CD4-positive, alpha-beta memory T cell (primary cell): Measurements from ENCODE around the gene EPHA3. TPM values are rescaled to one million over a fixed set of nuclear protein-coding genes. Genes with fewer than 3 reads are reported as not detected.

ENCODE experiments used
- CTCF ChIA-PET: fragments of 350-600 bp; sonication (Branson Sonifier 250); formaldehyde crosslinking; loops from one replicate; lab custom pipeline; 2021; ENCODE audit warnings: inconsistent platforms; ENCODE audit not compliant: partially characterized antibody; lab: Charles Lee
- POLR2A ChIA-PET: fragments of 350-600 bp; sonication (Branson Sonifier 250); formaldehyde crosslinking; loops from one replicate; lab custom pipeline; 2021; ENCODE audit not compliant: partially characterized antibody; lab: Charles Lee
- DNase-seq, 5 donors: peaks; one replicate each; pipeline versions ENCODE4 v3.0.0 to v3.0.0-alpha.2; 2020 to 2022; ENCODE audit warnings: mixed read lengths in 1 of 5
- H3K27ac ChIP-seq: one replicate; pipeline ENCODE4 v1.7.0; 2013; ENCODE audit warnings: low read depth, low read length
- H3K27me3 ChIP-seq: 2 replicates; pipeline ENCODE4 v1.7.0; 2013; ENCODE audit warnings: mild to moderate bottlenecking, low read length, moderate library complexity; ENCODE audit not compliant: insufficient read depth
- H3K36me3 ChIP-seq: 2 replicates; pipeline ENCODE4 v1.7.0; 2013; ENCODE audit warnings: mild to moderate bottlenecking, low read length, moderate library complexity; ENCODE audit not compliant: insufficient read depth
- H3K4me1 ChIP-seq: 2 replicates; pipeline ENCODE4 v1.7.0; 2013; ENCODE audit warnings: mild to moderate bottlenecking, low read length, moderate library complexity; ENCODE audit not compliant: insufficient read depth
- H3K4me3 ChIP-seq, 2 donors: one replicate each; pipeline ENCODE4 v1.7.0; 2013; ENCODE audit warnings: low read length in 2 of 2, mild to moderate bottlenecking in 1 of 2
- H3K9me3 ChIP-seq, 2 donors: one replicate each; pipeline ENCODE4 v1.7.0; 2013; ENCODE audit warnings: low read length in 2 of 2, control low read depth in 1 of 2; ENCODE audit not compliant: control insufficient read depth in 1 of 2
- H3K27ac Mint-ChIP-seq, 7 donors: one replicate each; pipeline ENCODE4 v1.8.0; 2020 to 2021; ENCODE audit warnings: mixed read lengths in 7 of 7, mild to moderate bottlenecking in 6 of 7, inconsistent platforms in 3 of 7, moderate library complexity in 3 of 7
- H3K27me3 Mint-ChIP-seq, 2 donors: one replicate each; pipeline ENCODE4 v1.8.0; 2020 to 2021; ENCODE audit warnings: mixed read lengths in 2 of 2
- H3K36me3 Mint-ChIP-seq, 2 donors: one replicate each; pipeline ENCODE4 v1.8.0; 2020 to 2021; ENCODE audit warnings: mixed read lengths in 2 of 2, inconsistent platforms in 1 of 2, mild to moderate bottlenecking in 1 of 2
- H3K4me1 Mint-ChIP-seq, 4 donors: one replicate each; pipeline ENCODE4 v1.8.0; 2020 to 2021; ENCODE audit warnings: mixed read lengths in 4 of 4, mild to moderate bottlenecking in 1 of 4
- H3K4me3 Mint-ChIP-seq, 8 donors: one replicate each; pipeline ENCODE4 v1.8.0; 2020 to 2021; ENCODE audit warnings: mixed read lengths in 8 of 8, mild to moderate bottlenecking in 7 of 8, moderate library complexity in 6 of 8, inconsistent platforms in 3 of 8
- H3K9me3 Mint-ChIP-seq, 8 donors: one replicate each; pipeline ENCODE4 v1.8.0; 2020 to 2021; ENCODE audit warnings: mixed read lengths in 8 of 8, mild to moderate bottlenecking in 5 of 8, inconsistent platforms in 3 of 8, moderate library complexity in 1 of 8
- intact Hi-C: fragments of 100-400 bp; cut with micrococcal nuclease; formaldehyde crosslinking; loops from one replicate; pipeline ENCODE4 v1.15.1; 2023
- polyA plus RNA-seq, 2 donors: library from polyadenylated mRNA; unstranded; fragments of 300-500 nt; fragmentation: Illumina TruSeq; gene quantifications; one replicate each; pipeline ENCODE4 v1.2.3, GENCODE V29; 2021
- total RNA-seq, 2 experiments: library from RNA; stranded (reverse); gene quantifications; one replicate each; pipeline ENCODE4 v1.2.3, GENCODE V29; 2021

The EPHA3 gene
- total and polyA plus RNA-seq, 4 experiments from 2014 or later: not detected

- CTCF ChIA-PET: no interaction called here
- DNase-seq: no peak
- H3K9me3 Mint-ChIP-seq: peaks cover 0 to 16% (median 7%) of the 10 kb centered on the region in 8 donors
- no peaks in the 10 kb centered on the region for H3K27me3 Mint-ChIP-seq
- no peak overlapping the region for H3K27ac Mint-ChIP-seq
- no peaks in the 10 kb centered on the region for H3K36me3 Mint-ChIP-seq
- Histone ChIP-seq H3K4me3 (no peak overlapping the region), H3K9me3 (no peaks in the 10 kb centered on the region), H3K27me3 (no peaks in the 10 kb centered on the region), H3K27ac (no peak overlapping the region), H3K4me1 (no peaks in the 10 kb centered on the region), H3K36me3 (no peaks in the 10 kb centered on the region)
- H3K4me3 Mint-ChIP-seq: no peak overlapping the region
- intact Hi-C loops: no loop called here
- no peaks in the 10 kb centered on the region for H3K4me1 Mint-ChIP-seq
- POLR2A ChIA-PET: no interaction called here
Observed at GRCh38 chr3:89264037-89264560, 156.7 kb downstream of the EPHA3 start.

GRCh38 chr3:89266074-89266473 lies 158.7 kb downstream of the EPHA3 start:
- H3K4me3 ChIP-seq: no peak overlapping the region
- Mint-ChIP-seq H3K4me1 (no peaks in the 10 kb centered on the region), H3K27ac (no peak overlapping the region), H3K4me3 (no peak overlapping the region), H3K27me3 (no peaks in the 10 kb centered on the region), H3K36me3 (no peaks in the 10 kb centered on the region), H3K9me3 (peaks cover 0 to 11% (median 6%) of the 10 kb centered on the region in 8 donors)
- POLR2A ChIA-PET: no interaction called here
- no peak overlapping the region for H3K27ac ChIP-seq
- no peaks in the 10 kb centered on the region for H3K9me3 ChIP-seq
- no peak for DNase-seq
- no peaks in the 10 kb centered on the region for H3K4me1 ChIP-seq
- CTCF ChIA-PET: no interaction called here
- no peaks in the 10 kb centered on the region for H3K27me3 ChIP-seq
- intact Hi-C loops: no loop called here
- no peaks in the 10 kb centered on the region for H3K36me3 ChIP-seq

- ChIA-PET POLR2A (no interaction called here), CTCF (no interaction called here)
- no peak overlapping the region for H3K4me3 Mint-ChIP-seq
- intact Hi-C loops: no loop called here
- Histone ChIP-seq H3K36me3 (no peaks in the 10 kb centered on the region), H3K4me1 (no peaks in the 10 kb centered on the region), H3K9me3 (no peaks in the 10 kb centered on the region), H3K27ac (no peak overlapping the region), H3K4me3 (no peak overlapping the region), H3K27me3 (no peaks in the 10 kb centered on the region)
- H3K27ac Mint-ChIP-seq: no peak overlapping the region
- H3K36me3 Mint-ChIP-seq: no peaks in the 10 kb centered on the region
- DNase-seq: no peak
- no peaks in the 10 kb centered on the region for H3K27me3 Mint-ChIP-seq
- peaks cover 0 to 9% (median 4%) of the 10 kb centered on the region in 8 donors for H3K9me3 Mint-ChIP-seq
- H3K4me1 Mint-ChIP-seq: no peaks in the 10 kb centered on the region
Observed at GRCh38 chr3:89268059-89268458, 160.6 kb downstream of the EPHA3 start.

- H3K9me3 ChIP-seq: no peaks in the 10 kb centered on the region
- H3K27ac ChIP-seq: no peak overlapping the region
- peaks cover 0 to 2% (median under 1%) of the 10 kb centered on the region in 8 donors for H3K9me3 Mint-ChIP-seq
- H3K4me1 ChIP-seq: no peaks in the 10 kb centered on the region
- H3K27me3 ChIP-seq: no peaks in the 10 kb centered on the region
- CTCF ChIA-PET: no interaction called here
- no peak overlapping the region for H3K27ac Mint-ChIP-seq
- intact Hi-C loops: no loop called here
- DNase-seq: no peak
- H3K27me3 Mint-ChIP-seq: no peaks in the 10 kb centered on the region
- POLR2A ChIA-PET: no interaction called here
- no peaks in the 10 kb centered on the region for H3K36me3 Mint-ChIP-seq
- H3K4me1 Mint-ChIP-seq: no peaks in the 10 kb centered on the region
- H3K4me3 Mint-ChIP-seq: no peak overlapping the region
- H3K36me3 ChIP-seq: no peaks in the 10 kb centered on the region
- H3K4me3 ChIP-seq: no peak overlapping the region
Observed at GRCh38 chr3:89270201-89270600, 162.8 kb downstream of the EPHA3 start.

GRCh38 chr3:89275001-89275400 lies 167.6 kb downstream of the EPHA3 start:
- intact Hi-C loops: no loop called here
- Histone ChIP-seq H3K27me3 (no peaks in the 10 kb centered on the region), H3K4me3 (no peak overlapping the region), H3K36me3 (no peaks in the 10 kb centered on the region), H3K27ac (no peak overlapping the region), H3K9me3 (no peaks in the 10 kb centered on the region), H3K4me1 (no peaks in the 10 kb centered on the region)
- Mint-ChIP-seq H3K27me3 (no peaks in the 10 kb centered on the region), H3K27ac (no peak overlapping the region), H3K36me3 (no peaks in the 10 kb centered on the region), H3K9me3 (peaks cover 0 to 9% (median 2%) of the 10 kb centered on the region in 8 donors), H3K4me1 (no peaks in the 10 kb centered on the region), H3K4me3 (no peak overlapping the region)
- ChIA-PET CTCF (no interaction called here), POLR2A (no interaction called here)
- no peak for DNase-seq

GRCh38 chr3:89276116-89276515 lies 168.7 kb downstream of the EPHA3 start:
- Histone ChIP-seq H3K9me3 (no peaks in the 10 kb centered on the region), H3K36me3 (no peaks in the 10 kb centered on the region), H3K4me1 (no peaks in the 10 kb centered on the region), H3K4me3 (no peak overlapping the region), H3K27ac (no peak overlapping the region), H3K27me3 (no peaks in the 10 kb centered on the region)
- no peaks in the 10 kb centered on the region for H3K27me3 Mint-ChIP-seq
- POLR2A ChIA-PET: no interaction called here
- DNase-seq: no peak
- no peaks in the 10 kb centered on the region for H3K36me3 Mint-ChIP-seq
- intact Hi-C loops: no loop called here
- H3K4me1 Mint-ChIP-seq: no peaks in the 10 kb centered on the region
- CTCF ChIA-PET: no interaction called here
- peaks cover 0 to 14% (median 2%) of the 10 kb centered on the region in 8 donors for H3K9me3 Mint-ChIP-seq
- no peak overlapping the region for H3K4me3 Mint-ChIP-seq
- H3K27ac Mint-ChIP-seq: no peak overlapping the region

- Mint-ChIP-seq H3K27me3 (no peaks in the 10 kb centered on the region), H3K36me3 (no peaks in the 10 kb centered on the region), H3K27ac (no peak overlapping the region), H3K4me1 (no peaks in the 10 kb centered on the region), H3K4me3 (no peak overlapping the region), H3K9me3 (peaks cover 0 to 14% (median 2%) of the 10 kb centered on the region in 8 donors)
- ChIA-PET CTCF (no interaction called here), POLR2A (no interaction called here)
- H3K27ac ChIP-seq: no peak overlapping the region
- no peak overlapping the region for H3K4me3 ChIP-seq
- no peak for DNase-seq
- H3K9me3 ChIP-seq: no peaks in the 10 kb centered on the region
- intact Hi-C loops: no loop called here
- no peaks in the 10 kb centered on the region for H3K36me3 ChIP-seq
- no peaks in the 10 kb centered on the region for H3K27me3 ChIP-seq
- H3K4me1 ChIP-seq: no peaks in the 10 kb centered on the region
Observed at GRCh38 chr3:89278302-89279025, 171.0 kb downstream of the EPHA3 start.
